Activated naive CD4-positive, alpha-beta T cell treated with anti-CD3 and anti-CD28 coated beads, Interleukin-2, amount 10 ng/mL, durations not matched to agents 7 days and 5 days (primary cell): ENCODE measurements around the gene FBLN2.

Experiments
- CTCF ChIA-PET: fragments of 350-600 bp; sonication (Branson Sonifier 250); formaldehyde crosslinking; loops from one replicate; lab custom pipeline; 2021; ENCODE audit warnings: antibody characterized with exemption; lab: Charles Lee
- DNase-seq: peaks from one replicate; pipeline ENCODE4 v3.0.0-alpha.2; 2020
- H3K27ac Mint-ChIP-seq: one replicate; pipeline ENCODE4 v1.8.0; 2021; ENCODE audit warnings: mild to moderate bottlenecking, moderate library complexity, mixed read lengths
- H3K27me3 Mint-ChIP-seq: one replicate; pipeline ENCODE4 v1.8.0; 2021; ENCODE audit warnings: mild to moderate bottlenecking, mixed read lengths
- H3K36me3 Mint-ChIP-seq: one replicate; pipeline ENCODE4 v1.8.0; 2021; ENCODE audit warnings: mixed read lengths
- H3K4me1 Mint-ChIP-seq: one replicate; pipeline ENCODE4 v1.8.0; 2021; ENCODE audit warnings: mixed read lengths
- H3K4me3 Mint-ChIP-seq: one replicate; pipeline ENCODE4 v1.8.0; 2021; ENCODE audit warnings: mild to moderate bottlenecking, moderate library complexity, mixed read lengths
- H3K9me3 Mint-ChIP-seq: one replicate; pipeline ENCODE4 v1.8.0; 2021; ENCODE audit warnings: mixed read lengths

The FBLN2 gene

DNA sequence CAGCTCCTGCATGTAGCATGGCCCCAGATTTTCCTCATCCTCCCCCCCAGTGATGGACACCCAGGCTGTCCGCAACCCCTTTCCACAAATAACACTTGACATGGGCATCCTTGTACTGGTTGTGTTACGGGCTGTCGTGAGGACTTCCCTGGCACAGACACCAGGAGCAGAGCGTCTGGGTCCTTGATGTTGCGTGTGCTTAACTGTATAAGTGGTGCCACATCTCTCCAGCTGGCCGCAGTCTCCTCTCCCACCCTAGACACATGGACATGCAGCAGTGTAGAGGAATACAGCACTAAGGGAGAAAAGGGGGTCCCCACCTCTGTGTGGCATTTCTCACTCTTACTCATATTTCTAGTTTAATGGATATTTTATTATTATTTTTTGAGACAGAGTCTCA is 56.6 kb downstream of the FBLN2 start:
- H3K36me3 Mint-ChIP-seq = no peaks in the 10 kb centered on the region
- H3K4me3 Mint-ChIP-seq = no peak overlapping the region
- no peaks in the 10 kb centered on the region for H3K4me1 Mint-ChIP-seq
- H3K9me3 Mint-ChIP-seq = no peaks in the 10 kb centered on the region
- CTCF ChIA-PET = interaction anchor here (0.8 kb wide), 1 partner anchor 109 kb away, joined by 3 read pairs; no protein-coding TSS in a partner anchor
- H3K27me3 Mint-ChIP-seq = peaks cover 13% of the 10 kb centered on the region
- no peak overlapping the region for H3K27ac Mint-ChIP-seq
- DNase-seq = no peak

DNA sequence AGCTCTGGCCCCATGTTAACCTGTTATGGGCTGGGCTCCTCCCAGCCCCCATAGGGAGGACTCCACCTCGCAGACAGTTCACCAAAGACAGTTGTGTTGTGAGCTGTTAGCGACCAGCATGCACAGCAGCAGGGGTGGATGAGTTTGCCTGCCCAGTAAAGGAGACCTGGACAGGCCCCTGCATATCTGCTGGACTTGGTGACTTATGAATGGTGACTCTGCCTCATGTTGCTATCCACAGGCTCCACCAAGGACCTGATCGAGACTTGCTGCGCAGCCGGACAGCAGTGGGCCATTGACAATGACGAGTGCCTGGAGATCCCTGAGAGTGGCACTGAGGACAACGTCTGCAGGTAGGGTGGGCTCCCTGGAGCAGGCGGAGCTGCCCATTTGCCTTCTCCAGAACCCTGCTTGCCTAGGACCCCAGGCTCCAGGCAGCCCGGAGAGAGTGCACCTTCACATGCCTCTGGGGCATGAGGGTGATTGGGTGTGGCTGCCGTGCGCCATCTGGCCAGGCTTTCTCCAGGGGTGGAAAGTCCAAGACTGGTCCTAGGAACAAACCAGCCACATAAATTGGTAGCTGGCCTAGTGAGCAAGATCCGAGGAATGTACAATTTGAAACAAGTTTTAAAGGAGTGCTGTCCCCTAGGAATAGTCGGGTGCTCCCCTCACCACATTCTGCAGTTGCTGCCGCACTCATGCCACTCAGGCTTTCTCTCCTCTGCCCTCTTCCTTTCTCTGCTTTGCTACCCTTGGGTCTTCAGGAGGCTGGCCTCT is 59.1 kb downstream of the FBLN2 start:
- Mint-ChIP-seq H3K4me1 (no peaks in the 10 kb centered on the region), H3K27ac (no peak overlapping the region), H3K27me3 (peaks cover 15% of the 10 kb centered on the region), H3K36me3 (no peaks in the 10 kb centered on the region), H3K9me3 (no peaks in the 10 kb centered on the region), H3K4me3 (no peak overlapping the region)
- DNase-seq = no peak
- CTCF ChIA-PET = interaction anchor here (1.7 kb wide), 1 partner anchor 49 kb away, joined by 5 read pairs; no protein-coding TSS in a partner anchor

GRCh38 chr3:13608969-13609725 is 60.2 kb downstream of the FBLN2 start:
- Mint-ChIP-seq H3K4me1 (no peaks in the 10 kb centered on the region), H3K4me3 (no peak overlapping the region), H3K27me3 (peaks cover 19% of the 10 kb centered on the region), H3K9me3 (no peaks in the 10 kb centered on the region), H3K27ac (no peak overlapping the region), H3K36me3 (no peaks in the 10 kb centered on the region)
- DNase-seq = no peak
- CTCF ChIA-PET = interaction anchor here (1.7 kb wide), 1 partner anchor 48 kb away, joined by 5 read pairs; no protein-coding TSS in a partner anchor

- DNase-seq = no peak
- Mint-ChIP-seq H3K36me3 (no peaks in the 10 kb centered on the region), H3K4me3 (no peak overlapping the region), H3K9me3 (no peaks in the 10 kb centered on the region), H3K4me1 (no peaks in the 10 kb centered on the region), H3K27me3 (peaks cover 14% of the 10 kb centered on the region), H3K27ac (no peak overlapping the region)
- CTCF ChIA-PET = no interaction called here
These were observed 61.2 kb downstream of the FBLN2 start for GRCh38 chr3:13610006-13610570.

DNA sequence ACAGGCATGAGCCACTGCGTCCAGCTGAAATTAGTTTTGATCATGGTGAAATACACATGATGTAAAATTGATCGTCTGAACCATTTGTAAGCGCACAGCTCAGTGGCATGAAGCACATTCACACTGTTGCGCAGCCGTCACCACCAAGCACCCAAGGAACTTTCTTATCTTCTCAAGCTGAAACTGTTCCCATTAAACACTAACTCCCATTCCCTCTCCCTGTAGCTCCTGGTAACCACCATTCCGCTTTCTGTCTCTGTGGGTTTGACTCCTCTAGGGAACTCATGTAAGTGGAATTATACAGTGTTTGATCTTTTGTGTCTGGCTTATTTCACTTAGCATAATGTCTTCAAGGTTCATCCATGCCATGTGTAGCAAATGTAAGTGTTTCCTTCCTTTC is 62.3 kb downstream of the FBLN2 start:
- peaks cover 14% of the 10 kb centered on the region for H3K27me3 Mint-ChIP-seq
- H3K9me3 Mint-ChIP-seq = no peaks in the 10 kb centered on the region
- DNase-seq = no peak
- no peaks in the 10 kb centered on the region for H3K4me1 Mint-ChIP-seq
- H3K36me3 Mint-ChIP-seq = no peaks in the 10 kb centered on the region
- H3K4me3 Mint-ChIP-seq = no peak overlapping the region
- CTCF ChIA-PET = interaction anchor here (0.6 kb wide), 1 partner anchor 55 kb away, joined by 3 read pairs; no protein-coding TSS in a partner anchor
- no peak overlapping the region for H3K27ac Mint-ChIP-seq

GRCh38 chr3:13612829-13613228 is 63.9 kb downstream of the FBLN2 start:
- CTCF ChIA-PET = no interaction called here
- peaks cover 14% of the 10 kb centered on the region for H3K27me3 Mint-ChIP-seq
- no peaks in the 10 kb centered on the region for H3K4me1 Mint-ChIP-seq
- no peak for DNase-seq
- no peaks in the 10 kb centered on the region for H3K36me3 Mint-ChIP-seq
- no peak overlapping the region for H3K27ac Mint-ChIP-seq
- H3K9me3 Mint-ChIP-seq = no peaks in the 10 kb centered on the region
- no peak overlapping the region for H3K4me3 Mint-ChIP-seq

- H3K27ac Mint-ChIP-seq = no peak overlapping the region
- DNase-seq = no peak
- H3K36me3 Mint-ChIP-seq = no peaks in the 10 kb centered on the region
- H3K4me1 Mint-ChIP-seq = no peaks in the 10 kb centered on the region
- no peak overlapping the region for H3K4me3 Mint-ChIP-seq
- CTCF ChIA-PET = no interaction called here
- peaks cover 14% of the 10 kb centered on the region for H3K27me3 Mint-ChIP-seq
- no peaks in the 10 kb centered on the region for H3K9me3 Mint-ChIP-seq
These were observed 64.6 kb downstream of the FBLN2 start for GRCh38 chr3:13613343-13614190.

- Mint-ChIP-seq H3K36me3 (no peaks in the 10 kb centered on the region), H3K27me3 (peaks cover 14% of the 10 kb centered on the region), H3K9me3 (no peaks in the 10 kb centered on the region), H3K4me3 (no peak overlapping the region), H3K27ac (no peak overlapping the region), H3K4me1 (no peaks in the 10 kb centered on the region)
- CTCF ChIA-PET = no interaction called here
- DNase-seq = no peak
These were observed 65.7 kb downstream of the FBLN2 start for GRCh38 chr3:13614607-13615006.

- H3K9me3 Mint-ChIP-seq = no peaks in the 10 kb centered on the region
- peaks cover 12% of the 10 kb centered on the region for H3K27me3 Mint-ChIP-seq
- H3K36me3 Mint-ChIP-seq = no peaks in the 10 kb centered on the region
- H3K4me3 Mint-ChIP-seq = no peak overlapping the region
- H3K4me1 Mint-ChIP-seq = no peaks in the 10 kb centered on the region
- CTCF ChIA-PET = no interaction called here
- no peak overlapping the region for H3K27ac Mint-ChIP-seq
- peak; percentile 10 for DNase-seq
These were observed 66.1 kb downstream of the FBLN2 start for GRCh38 chr3:13615019-13615528.

DNA sequence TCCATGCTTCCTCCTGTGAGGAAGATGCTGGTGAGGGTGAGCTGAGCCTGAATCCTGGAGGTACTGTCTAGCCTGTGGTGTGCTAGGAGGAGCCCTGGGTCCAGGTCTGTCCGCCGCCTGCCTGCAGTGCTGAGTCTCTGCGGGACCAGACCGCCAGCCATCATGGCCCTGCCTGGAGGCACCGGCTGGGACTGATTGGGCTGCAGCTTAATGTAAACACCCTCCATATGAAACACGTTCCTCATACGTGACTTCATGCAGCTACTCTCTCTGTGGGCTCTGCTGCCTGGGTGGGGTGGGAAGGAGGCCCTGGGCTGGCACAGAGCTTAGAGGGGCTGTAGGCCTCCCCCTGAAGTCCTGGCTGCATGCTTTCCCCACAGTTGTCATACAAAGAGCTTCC is 67.4 kb downstream of the FBLN2 start:
- Mint-ChIP-seq H3K27me3 (peaks cover 11% of the 10 kb centered on the region), H3K4me1 (no peaks in the 10 kb centered on the region), H3K4me3 (no peak overlapping the region), H3K9me3 (no peaks in the 10 kb centered on the region), H3K27ac (no peak overlapping the region), H3K36me3 (no peaks in the 10 kb centered on the region)
- peak; percentile 6 for DNase-seq
- CTCF ChIA-PET = no interaction called here

DNA sequence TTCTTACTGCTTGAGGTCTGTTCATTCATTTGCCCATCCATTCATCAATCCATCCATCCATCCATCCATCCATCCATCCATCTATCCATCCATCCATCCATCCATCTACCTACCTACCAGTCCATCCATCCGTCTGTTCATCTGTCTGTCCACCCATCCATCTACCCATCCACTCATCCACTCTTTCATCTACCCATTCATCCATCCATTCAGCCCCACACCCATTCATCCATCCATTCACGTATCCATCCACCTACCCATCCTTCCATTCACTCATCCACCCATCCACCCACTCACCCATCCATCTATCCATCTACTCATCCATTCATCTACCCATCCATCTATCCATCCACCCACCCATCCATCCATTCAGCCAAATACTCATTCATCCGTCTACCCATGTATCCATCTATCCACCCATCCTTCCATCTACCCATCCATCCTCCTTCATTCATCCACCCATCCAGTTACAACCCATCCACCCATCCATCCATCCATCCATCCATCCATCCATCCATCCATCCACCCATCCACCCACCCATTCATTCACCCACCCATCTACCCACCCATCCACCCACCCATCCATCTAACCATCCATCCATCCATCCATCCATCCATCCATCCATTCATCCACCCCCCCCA is 68.3 kb downstream of the FBLN2 start:
- Mint-ChIP-seq H3K4me3 (no peak overlapping the region), H3K4me1 (no peaks in the 10 kb centered on the region), H3K27ac (no peak overlapping the region), H3K36me3 (no peaks in the 10 kb centered on the region), H3K9me3 (no peaks in the 10 kb centered on the region), H3K27me3 (peaks cover 6% of the 10 kb centered on the region)
- CTCF ChIA-PET = no interaction called here
- DNase-seq = no peak

GRCh38 chr3:13617981-13618380 is 69.1 kb downstream of the FBLN2 start:
- Mint-ChIP-seq H3K9me3 (no peaks in the 10 kb centered on the region), H3K4me1 (no peaks in the 10 kb centered on the region), H3K27ac (no peak overlapping the region), H3K36me3 (no peaks in the 10 kb centered on the region), H3K27me3 (peaks cover 4% of the 10 kb centered on the region), H3K4me3 (no peak overlapping the region)
- CTCF ChIA-PET = no interaction called here
- no peak for DNase-seq

DNA sequence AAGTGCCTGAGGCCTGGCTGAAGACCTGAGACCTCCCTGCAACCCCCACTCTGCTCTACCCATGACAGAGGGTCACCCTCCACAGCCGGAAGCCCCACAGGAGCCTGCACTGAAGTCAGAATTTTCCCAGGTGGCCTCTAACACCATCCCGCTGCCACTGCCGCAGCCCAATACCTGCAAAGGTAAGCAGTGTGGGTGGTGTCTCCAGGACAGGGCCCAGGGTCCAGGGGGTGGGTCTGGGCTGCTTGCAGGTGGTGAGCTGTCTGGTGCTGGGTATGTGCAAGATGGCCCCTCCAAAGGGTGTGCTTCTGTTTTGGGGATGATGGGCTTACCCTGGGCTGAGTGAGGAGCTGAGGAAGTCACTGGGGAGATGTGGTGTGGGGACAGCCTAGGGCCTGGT is 69.9 kb downstream of the FBLN2 start:
- no peaks in the 10 kb centered on the region for H3K9me3 Mint-ChIP-seq
- no peak for DNase-seq
- H3K36me3 Mint-ChIP-seq = no peaks in the 10 kb centered on the region
- CTCF ChIA-PET = no interaction called here
- H3K27ac Mint-ChIP-seq = no peak overlapping the region
- H3K4me1 Mint-ChIP-seq = no peaks in the 10 kb centered on the region
- H3K27me3 Mint-ChIP-seq = peaks cover 2% of the 10 kb centered on the region
- no peak overlapping the region for H3K4me3 Mint-ChIP-seq
